ENCODE measurements around the gene EHD1.

Gene EHD1

DNA sequence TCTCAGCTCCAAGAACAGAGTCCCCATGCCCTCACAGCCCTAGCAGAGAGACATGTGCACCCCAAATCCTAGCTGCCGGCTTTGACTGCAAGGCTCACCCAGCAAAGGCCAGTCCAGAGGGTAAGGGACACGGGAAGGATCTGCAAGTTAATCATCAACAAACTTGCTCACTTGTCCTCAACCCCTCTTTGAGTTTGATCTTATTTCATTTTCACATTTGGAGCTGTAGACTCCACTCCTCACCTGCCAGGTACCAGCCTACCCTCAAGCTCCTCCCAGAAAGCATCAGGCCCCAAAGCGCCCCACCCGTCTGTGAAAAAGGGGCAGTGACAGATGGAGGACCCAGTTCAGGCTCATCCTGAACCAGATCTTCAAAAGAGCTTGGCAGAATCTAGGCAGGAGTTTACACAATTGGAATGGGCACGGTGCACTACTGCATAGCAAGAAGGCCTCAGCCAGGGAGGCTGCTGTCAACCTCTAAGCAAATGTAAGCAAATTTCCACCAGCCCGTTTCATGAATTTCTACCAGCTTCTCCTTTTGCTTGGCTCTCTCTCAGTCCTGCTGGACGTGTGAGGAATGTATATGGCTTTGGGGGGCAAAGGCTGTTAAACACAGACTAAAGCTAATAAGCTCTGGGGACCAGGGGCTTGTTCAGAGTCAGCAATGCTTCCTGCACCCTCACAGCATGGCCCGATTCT, 5.5 kb downstream of the EHD1 start:
- no peak for DNase-seq (ENCODE audit: low read depth)

DNA sequence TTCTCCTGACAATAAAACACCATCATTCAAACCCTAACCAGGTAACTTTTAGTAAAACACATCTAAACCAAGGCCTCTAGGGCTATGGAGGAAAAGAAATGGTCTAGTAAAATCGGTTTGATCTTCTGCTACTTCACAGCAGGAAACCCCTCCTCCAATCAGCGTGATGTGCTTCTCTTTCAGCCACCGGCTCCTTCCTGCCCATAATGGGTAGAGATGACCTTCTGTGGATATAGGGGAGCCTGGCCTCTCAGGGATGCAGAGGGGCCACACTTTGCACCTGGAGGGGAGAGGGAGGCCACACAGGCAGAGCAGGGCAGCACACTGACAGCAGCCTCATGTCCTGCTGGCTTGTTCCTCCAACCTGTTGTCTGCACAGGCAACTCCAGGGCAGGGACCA, 6.9 kb downstream of the EHD1 start:
- no peak for DNase-seq (ENCODE audit: low read depth)

DNA sequence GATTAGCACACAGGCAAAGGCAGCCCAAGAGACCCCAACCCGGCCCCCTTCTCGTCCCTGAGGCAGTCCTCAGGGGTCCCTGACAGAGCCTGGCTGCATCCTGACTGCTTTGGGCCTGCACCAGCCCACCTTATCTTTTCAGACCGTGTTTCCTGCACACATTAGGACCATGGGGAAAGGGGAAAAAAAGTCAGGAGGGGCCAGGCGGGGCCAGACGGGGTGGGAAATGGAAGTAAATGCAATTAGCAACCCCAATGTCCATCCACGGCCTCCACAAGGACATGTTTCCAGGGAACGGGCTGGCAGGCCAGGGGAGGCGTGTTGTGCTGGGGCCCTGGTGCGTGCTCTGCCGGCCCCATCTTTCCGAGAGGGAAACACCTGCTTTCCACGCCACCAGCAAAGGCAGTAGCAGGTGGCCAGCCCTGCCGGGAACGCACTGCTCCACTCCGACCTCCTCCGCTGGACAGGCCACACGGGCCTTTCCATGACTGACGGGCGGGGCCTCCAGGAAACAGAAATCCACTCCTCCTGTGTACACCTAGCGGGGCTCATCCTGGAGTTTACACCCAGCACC, 7.4 kb downstream of the EHD1 start:
- DNase-seq (ENCODE audit: low read depth) = no peak

DNA sequence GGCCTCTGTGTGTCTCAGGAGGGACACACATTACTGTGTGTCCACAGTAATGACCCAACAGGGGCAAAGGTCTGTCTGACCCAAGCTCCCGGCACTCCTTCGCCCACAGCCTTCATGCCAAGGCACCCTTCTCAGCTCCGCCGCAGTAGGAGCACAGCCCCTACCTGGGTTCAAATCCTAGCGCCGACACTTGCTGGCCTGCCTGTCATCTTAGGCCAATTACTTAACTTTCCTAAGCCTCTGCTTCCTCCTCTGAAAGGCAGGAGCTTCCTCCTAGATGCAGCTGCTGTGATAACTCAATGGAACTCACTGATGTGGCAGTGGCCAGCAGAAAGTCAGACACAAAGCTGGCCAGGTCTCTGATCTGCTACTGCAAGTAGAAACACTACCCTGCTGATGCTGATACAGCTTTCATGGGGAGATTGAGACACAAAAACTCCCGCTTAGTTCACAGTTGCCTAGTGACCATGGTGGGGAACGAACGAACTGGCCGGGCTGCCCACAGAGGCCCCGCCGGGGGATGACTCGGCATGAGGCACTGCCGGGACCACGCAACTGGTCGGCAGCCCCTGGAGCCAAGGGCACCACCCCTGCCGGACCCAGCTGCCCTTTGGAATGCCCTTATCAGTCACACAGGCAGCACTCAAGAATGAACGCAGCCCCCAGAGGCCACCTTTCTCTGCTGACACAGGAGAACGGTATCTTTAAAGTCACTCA, 8.1 kb downstream of the EHD1 start:
- DNase-seq (ENCODE audit: low read depth) = no peak

DNA sequence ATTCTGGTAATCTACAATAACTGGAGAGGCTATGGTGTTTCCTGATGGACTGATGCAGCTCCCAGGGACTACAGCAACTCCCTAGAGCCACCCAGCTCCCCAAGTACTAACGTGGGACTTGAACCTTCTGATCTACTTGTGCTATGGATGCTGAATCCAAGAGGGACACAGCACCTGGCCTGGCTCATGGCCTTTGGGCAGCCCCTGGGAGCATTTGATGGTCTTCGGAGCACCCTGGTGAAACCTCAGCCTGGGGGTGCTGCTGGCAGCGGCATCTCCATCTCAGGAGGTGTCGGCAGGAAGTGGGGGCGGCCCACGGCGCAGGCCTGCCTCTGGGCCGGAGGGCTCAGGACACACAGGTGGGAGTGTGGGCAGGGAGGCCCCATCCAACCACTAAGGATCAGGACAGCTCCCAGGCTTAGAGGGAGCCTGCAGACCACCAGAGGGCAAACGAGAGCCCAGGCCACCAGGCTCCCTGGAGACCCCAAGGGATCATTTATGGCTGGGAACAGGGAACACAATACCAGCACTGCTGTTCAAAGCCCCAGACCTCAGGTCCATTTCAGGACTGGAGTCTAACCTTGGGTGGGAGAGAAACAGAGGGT, 8.7 kb downstream of the EHD1 start:
- no peak for DNase-seq (ENCODE audit: low read depth)

GRCh38 chr11:64868904-64869570, 9.4 kb downstream of the EHD1 start:
- DNase-seq (ENCODE audit: low read depth) = peak; percentile 64

- no peak for DNase-seq (ENCODE audit: low read depth)
Observed at GRCh38 chr11:64867748-64868462, 10.5 kb downstream of the EHD1 start.

- DNase-seq (ENCODE audit: low read depth) = no peak
Observed at GRCh38 chr11:64866173-64866491, 12.3 kb downstream of the EHD1 start.

GRCh38 chr11:64865286-64866172, 12.9 kb downstream of the EHD1 start:
- no peak for DNase-seq (ENCODE audit: low read depth)

- peak; percentile 64 for DNase-seq (ENCODE audit: low read depth)
Observed at GRCh38 chr11:64864473-64865285, 13.7 kb downstream of the EHD1 start.

GRCh38 chr11:64864135-64864472, 14.3 kb downstream of the EHD1 start:
- DNase-seq (ENCODE audit: low read depth) = no peak

DNA sequence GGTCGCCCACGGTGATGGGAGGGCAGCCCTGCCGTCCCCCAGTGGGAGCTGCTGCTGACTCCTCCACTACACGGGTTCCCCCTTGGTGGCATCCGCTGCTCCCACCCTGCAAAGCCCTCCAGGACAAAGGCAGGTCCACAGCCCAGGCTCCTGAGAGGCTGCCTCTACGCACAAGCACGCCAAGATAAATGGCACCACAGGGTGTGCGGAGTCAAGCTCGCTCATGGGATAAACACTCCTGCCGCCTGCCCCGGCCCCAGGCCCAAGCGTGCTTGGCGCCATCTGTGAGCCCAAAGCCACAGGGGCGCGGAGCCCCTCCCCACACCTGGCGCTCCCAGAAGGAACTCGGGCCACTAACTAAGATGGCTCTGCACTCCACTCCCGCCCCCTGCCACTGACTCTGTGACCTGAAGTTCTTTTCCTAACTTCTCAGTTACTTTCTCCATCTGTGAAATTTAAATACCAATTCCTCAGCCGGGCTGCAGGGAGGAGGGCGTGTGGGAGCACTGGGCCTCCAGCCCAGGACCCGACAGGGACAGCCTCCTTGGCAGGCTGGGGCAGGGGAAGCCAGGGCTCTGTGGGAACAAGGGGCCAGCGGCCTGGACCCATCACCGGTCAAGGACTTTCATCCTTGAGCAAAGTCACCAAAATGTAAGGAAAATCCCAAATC, 14.9 kb downstream of the EHD1 start:
- DNase-seq (ENCODE audit: low read depth) = no peak

DNA sequence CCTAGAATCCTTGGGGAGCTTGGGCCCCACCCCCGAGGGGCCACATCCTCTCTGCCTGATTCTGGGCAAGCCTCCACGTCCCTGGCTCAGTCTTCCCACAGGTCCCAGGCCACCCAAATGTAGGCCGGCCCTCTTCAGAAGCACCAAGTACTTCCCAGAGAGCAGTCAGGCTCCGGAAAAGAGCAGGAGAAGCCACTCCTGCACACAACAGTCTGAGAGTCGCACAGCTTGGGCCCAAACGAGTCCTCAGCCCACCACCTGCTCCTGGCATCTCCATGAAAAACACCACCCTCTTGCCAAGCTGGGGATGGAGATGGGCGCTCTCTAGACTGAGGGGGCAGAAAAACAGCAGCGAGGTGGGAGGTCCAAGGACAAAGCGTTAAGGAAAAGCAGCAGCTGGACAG, 15.4 kb downstream of the EHD1 start:
- DNase-seq (ENCODE audit: low read depth) = no peak

DNA sequence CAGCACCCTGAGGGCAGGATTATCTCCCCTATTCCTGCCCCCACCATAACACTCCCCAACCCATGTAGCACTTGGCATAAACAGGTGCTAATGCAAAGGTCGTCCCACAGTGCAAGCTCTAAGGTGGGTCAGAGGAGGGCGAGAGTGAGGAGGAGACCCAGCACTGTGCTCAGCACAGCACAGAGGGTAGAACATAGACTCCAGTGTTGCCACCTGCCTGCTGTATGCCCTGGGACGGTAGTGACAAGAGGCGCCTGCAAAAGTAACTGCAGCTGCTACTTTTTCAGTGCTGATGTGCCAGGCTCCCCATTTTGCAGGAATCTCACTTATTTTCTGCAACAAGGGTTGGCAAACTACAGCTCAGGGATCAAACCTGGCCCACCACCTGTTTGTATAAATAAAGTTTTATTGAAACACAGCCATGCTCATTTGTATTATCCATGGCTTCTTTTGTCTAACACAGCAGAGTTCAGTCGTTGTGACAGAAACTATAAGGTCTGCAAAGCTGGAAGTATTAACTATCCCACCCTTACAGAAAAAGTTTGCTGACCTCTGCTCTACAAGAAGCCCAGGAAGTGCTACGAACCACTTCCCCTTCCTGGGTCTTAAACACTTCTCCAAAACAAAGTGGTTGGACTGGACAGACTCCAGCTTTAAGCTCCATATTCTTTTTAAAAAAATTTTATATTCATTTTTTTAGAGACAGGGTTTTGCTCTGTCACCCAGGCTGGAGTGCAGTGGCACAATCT, 17.0 kb downstream of the EHD1 start:
- no peak for DNase-seq (ENCODE audit: low read depth)

GRCh38 chr11:64859542-64860414, 18.6 kb downstream of the EHD1 start:
- DNase-seq (ENCODE audit: low read depth) = no peak

DNA sequence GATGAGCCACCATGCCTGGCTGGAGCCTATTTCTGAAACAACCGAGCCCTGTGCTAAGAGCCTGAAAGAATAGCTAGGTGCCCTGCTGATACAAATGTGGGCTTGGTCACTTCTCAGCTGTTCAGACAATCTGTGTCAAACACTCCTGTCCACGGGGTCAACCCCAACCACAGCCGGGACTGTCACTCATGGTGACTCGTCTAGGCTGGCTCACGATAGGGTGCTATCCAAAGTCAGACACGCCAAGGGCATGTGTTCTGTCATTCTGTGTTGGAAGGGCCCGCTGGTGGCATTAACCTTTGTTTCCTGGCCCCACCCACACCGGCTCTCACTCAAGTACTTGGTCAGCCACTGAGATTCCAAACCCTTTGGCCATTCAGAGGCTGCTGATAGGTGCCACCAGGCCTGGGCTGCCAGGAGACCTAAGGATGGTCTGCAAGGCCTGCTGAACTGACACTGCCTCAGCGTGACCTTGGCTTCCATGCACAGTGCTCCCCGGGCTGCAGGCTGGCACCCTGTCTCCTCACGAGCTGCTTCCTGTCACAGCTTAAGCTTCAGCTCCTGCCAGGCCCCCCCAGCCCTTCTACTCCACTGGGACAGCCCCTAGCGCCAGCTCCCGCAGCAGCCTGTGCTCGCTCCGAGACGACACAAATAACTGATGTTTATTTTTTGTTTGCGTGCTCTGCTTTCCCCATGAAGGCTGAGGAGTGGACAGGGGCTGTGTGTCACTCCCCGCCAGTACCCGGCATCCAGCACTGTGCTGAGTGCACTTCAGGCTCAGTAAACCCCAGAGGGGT, 19.8 kb downstream of the EHD1 start:
- DNase-seq (ENCODE audit: low read depth) = no peak

DNA sequence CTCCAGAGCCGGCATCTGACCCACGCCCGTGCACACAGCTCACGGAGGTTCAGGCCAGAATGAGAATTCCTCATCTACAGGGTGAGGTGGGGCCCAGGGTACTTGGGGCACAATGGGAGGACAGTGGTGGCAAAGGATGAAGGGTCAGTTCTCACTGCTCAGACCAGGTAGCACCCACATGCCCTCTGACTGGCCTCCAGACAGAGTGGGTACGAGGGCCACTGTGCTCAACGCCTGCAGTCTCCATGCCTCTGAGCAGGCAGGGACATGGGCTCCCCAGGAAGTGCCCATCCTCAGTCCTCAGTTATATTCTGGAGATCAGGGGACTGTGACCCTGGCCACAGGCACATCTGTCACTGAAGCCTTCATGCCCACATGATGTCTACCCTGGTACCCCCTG, 20.9 kb downstream of the EHD1 start:
- no peak for DNase-seq (ENCODE audit: low read depth)
